ENCODE results near the gene CR1L.
"Not testable (repeated sequence)": the region's sequence is repeated elsewhere in the genome, so short reads cannot be mapped to it uniquely, and the experiment has no call there.

The CR1L gene

DNA sequence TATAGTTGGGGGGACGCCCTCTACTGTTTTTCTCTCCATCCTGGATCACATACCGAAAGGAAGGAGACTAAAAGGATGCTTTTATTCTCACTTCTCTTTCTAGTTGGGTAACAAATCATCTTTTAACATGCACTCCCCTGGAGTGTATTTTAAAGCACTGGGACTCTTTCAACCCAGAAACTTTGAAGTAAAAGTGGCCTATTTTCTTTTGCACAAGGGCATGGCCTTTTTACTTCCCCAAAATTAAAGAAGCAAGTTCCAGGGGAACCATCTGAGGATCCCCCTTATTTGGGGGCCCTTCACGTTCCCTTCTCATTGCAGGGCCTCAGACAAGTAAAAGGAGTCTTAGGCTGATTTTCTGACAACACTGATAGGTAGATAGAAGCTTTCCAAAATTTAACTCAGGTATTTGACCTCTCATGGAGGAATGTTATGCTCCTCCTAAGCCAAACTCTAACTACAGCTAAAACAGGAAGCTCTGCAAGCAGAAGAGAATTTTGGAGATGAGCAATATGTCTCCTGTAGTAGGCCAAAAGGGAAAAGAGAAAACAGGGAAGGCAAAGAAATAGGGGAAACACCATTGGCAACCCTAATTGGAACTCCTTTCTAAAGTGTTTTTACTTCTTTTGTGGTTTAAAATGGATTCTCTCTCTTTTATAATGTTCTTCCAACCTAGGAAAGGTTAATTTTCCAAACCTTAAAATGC is 98.1 kb downstream of the CR1L start:
- Mint-ChIP-seq H3K4me3 (no peak overlapping the region), H3K27me3 (no peaks in the 10 kb centered on the region), H3K27ac (no peak overlapping the region), H3K36me3 (no peaks in the 10 kb centered on the region), H3K9me3 (ENCODE audit: low read depth) (no peaks in the 10 kb centered on the region), H3K4me1 (ENCODE audit: low read depth) (peaks cover 11% of the 10 kb centered on the region)

- Mint-ChIP-seq H3K27ac (no peak overlapping the region), H3K36me3 (no peaks in the 10 kb centered on the region), H3K27me3 (no peaks in the 10 kb centered on the region), H3K4me1 (ENCODE audit: low read depth) (peaks cover 12% of the 10 kb centered on the region), H3K9me3 (ENCODE audit: low read depth) (no peaks in the 10 kb centered on the region), H3K4me3 (no peak overlapping the region)
Observed at GRCh38 chr1:207744000-207744534, 99.1 kb downstream of the CR1L start.

DNA sequence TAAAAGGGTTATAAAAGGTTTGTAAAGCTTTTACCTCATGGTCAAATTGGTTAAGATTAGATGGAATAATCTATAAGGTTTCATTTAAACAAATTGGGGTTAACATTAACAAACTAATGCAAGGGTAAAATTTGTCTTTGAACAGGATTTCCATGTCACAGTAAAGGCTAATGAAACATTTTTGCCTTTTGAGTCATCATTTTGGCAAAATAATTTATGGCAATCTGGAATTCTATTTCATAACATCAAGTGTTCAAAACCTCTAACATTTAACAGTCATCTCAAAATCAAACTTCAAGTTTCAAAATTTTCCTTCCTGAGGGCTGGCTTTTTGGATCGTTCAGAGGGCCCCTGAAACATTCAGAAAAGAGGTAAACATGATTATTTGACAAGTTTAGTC is 100.4 kb downstream of the CR1L start:
- no peak overlapping the region for H3K4me3 Mint-ChIP-seq
- H3K27ac Mint-ChIP-seq: no peak overlapping the region
- no peaks in the 10 kb centered on the region for H3K9me3 Mint-ChIP-seq (ENCODE audit: low read depth)
- no peaks in the 10 kb centered on the region for H3K36me3 Mint-ChIP-seq
- peaks cover 21% of the 10 kb centered on the region for H3K4me1 Mint-ChIP-seq (ENCODE audit: low read depth)
- H3K27me3 Mint-ChIP-seq: no peaks in the 10 kb centered on the region

DNA sequence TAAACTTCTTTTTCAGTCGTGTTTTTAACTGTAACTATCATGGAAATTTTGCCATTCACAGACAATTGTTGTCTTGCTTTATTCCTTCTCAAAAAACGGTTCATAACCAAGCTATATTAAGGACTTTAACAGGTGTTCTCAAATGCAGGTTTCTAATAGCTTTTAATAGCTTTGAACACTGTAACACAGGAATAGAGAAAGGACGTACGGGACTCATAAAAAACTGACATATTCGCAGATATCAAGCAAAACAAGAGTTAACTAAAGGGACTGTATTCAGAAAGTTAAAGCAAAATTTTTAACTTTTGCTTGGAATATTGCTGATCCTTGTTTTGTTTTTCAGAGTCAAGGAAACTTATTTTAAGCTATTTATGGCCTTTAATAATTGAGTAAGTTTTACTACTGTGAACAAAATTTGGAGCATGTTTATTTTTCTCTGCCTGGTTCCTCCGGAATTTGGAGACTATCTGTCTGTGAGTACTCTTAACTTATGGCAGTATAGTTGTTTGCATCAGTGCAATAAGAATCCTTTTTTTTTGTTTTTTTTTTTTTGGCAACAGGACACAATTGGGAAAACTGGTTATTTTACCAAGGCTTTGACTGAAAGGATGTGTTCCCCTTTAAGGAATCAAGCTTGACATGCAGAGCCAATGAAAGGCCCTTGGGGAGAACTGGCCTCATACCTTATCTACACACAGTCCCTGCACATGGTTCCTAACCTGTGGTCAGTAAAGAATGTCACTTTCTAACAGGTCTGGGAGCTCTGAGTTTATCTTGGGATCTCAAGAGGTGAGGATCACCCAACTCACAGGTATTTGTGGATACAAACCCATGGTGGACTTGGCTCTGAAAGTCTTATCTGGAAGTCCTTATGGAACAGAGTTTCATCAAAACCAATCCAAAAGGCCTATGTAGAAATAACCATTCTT is 101.2 kb downstream of the CR1L start:
- H3K36me3 Mint-ChIP-seq: no peaks in the 10 kb centered on the region
- H3K27ac Mint-ChIP-seq: no peak overlapping the region

GRCh38 chr1:207747627-207748492 is 102.9 kb downstream of the CR1L start:
- no peaks in the 10 kb centered on the region for H3K36me3 Mint-ChIP-seq
- H3K4me3 Mint-ChIP-seq: no peak overlapping the region
- H3K4me1 Mint-ChIP-seq (ENCODE audit: low read depth): peaks cover 38% of the 10 kb centered on the region
- H3K9me3 Mint-ChIP-seq (ENCODE audit: low read depth): no peaks in the 10 kb centered on the region
- no peak overlapping the region for H3K27ac Mint-ChIP-seq
- no peaks in the 10 kb centered on the region for H3K27me3 Mint-ChIP-seq

More for the DNA sequence above, 101.2 kb downstream of the CR1L start:
- peaks cover 28% of the 10 kb centered on the region for H3K4me1 Mint-ChIP-seq (ENCODE audit: low read depth)
- H3K27me3 Mint-ChIP-seq: no peaks in the 10 kb centered on the region
- H3K4me3 Mint-ChIP-seq: no peak overlapping the region
- H3K9me3 Mint-ChIP-seq (ENCODE audit: low read depth): no peaks in the 10 kb centered on the region

- Mint-ChIP-seq H3K4me3 (peak overlapping the region; percentile 52), H3K27me3 (no peaks in the 10 kb centered on the region), H3K27ac (peak overlapping the region; percentile 80), H3K36me3 (no peaks in the 10 kb centered on the region), H3K4me1 (ENCODE audit: low read depth) (peaks cover 46% of the 10 kb centered on the region), H3K9me3 (ENCODE audit: low read depth) (no peaks in the 10 kb centered on the region)
Observed at GRCh38 chr1:207748737-207749528, 104.0 kb downstream of the CR1L start.

GRCh38 chr1:207750631-207751305 is 105.8 kb downstream of the CR1L start:
- Mint-ChIP-seq H3K27me3 (no peaks in the 10 kb centered on the region), H3K4me1 (ENCODE audit: low read depth) (peaks cover 64% of the 10 kb centered on the region), H3K4me3 (peak overlapping the region; percentile 99)

GRCh38 chr1:207751463-207751789 is 106.5 kb downstream of the CR1L start:
- H3K36me3 Mint-ChIP-seq; H3K27me3 Mint-ChIP-seq; H3K9me3 Mint-ChIP-seq (ENCODE audit: low read depth): not testable (repeated sequence)
- peak overlapping the region; percentile 96 for H3K27ac Mint-ChIP-seq
- H3K4me3 Mint-ChIP-seq: peak overlapping the region; percentile 99
- peaks cover 71% of the 10 kb centered on the region for H3K4me1 Mint-ChIP-seq (ENCODE audit: low read depth)

More at GRCh38 chr1:207750631-207751305, 105.8 kb downstream of the CR1L start:
- H3K27ac Mint-ChIP-seq: peak overlapping the region; percentile 96
- no peaks in the 10 kb centered on the region for H3K36me3 Mint-ChIP-seq
- H3K9me3 Mint-ChIP-seq (ENCODE audit: low read depth): no peaks in the 10 kb centered on the region

DNA sequence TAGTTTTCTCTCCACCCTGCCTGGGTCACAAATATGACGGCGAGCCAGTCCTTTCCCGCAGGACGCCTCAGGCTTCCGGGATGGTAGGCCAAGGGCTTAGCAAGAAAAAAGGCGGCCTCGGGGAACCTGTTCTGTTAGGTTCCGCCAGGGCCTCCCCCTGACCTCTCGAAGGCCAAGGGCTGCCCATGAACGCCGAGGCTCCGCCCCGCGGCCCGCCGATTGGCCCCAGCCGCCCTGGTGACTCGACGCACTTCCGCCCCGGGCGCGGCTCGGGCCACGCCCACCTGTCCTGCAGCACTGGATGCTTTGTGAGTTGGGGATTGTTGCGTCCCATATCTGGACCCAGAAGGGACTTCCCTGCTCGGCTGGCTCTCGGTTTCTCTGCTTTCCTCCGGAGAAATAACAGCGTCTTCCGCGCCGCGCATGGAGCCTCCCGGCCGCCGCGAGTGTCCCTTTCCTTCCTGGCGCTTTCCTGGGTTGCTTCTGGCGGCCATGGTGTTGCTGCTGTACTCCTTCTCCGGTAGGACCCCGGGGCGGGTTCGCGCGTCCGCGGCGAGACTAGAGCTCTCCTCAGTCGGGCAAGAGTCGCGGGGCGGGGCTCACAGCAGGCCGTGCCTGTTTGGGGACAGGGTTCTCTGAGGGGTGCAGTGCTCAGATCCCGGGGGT is 107.0 kb downstream of the CR1L start, which contains the start of gene CD46:
Gene CD46 (plus strand): TSS at position 265 of the 666 bp plus-strand sequence. CDS start 159 bp downstream, at position 424.
- Mint-ChIP-seq H3K27me3 (no peaks in the 10 kb centered on the region), H3K9me3 (ENCODE audit: low read depth) (no peaks in the 10 kb centered on the region), H3K27ac (peak within 1 kb of the TSS; percentile 96), H3K4me1 (ENCODE audit: low read depth) (peaks cover 76% of the 10 kb centered on the region), H3K4me3 (peak within 1 kb of the TSS; percentile 99), H3K36me3 (no peaks in the 10 kb centered on the region)

- H3K4me1 Mint-ChIP-seq (ENCODE audit: low read depth): peaks cover 78% of the 10 kb centered on the region
- H3K36me3 Mint-ChIP-seq: no peaks in the 10 kb centered on the region
- H3K27me3 Mint-ChIP-seq: no peaks in the 10 kb centered on the region
- H3K27ac Mint-ChIP-seq: peak overlapping the region; percentile 96
- H3K4me3 Mint-ChIP-seq: peak overlapping the region; percentile 99
- H3K9me3 Mint-ChIP-seq (ENCODE audit: low read depth): no peaks in the 10 kb centered on the region
Observed at GRCh38 chr1:207752456-207752998, 107.6 kb downstream of the CR1L start.

GRCh38 chr1:207753611-207754010 is 108.7 kb downstream of the CR1L start:
- peaks cover 74% of the 10 kb centered on the region for H3K4me1 Mint-ChIP-seq (ENCODE audit: low read depth)
- H3K9me3 Mint-ChIP-seq (ENCODE audit: low read depth): no peaks in the 10 kb centered on the region
- H3K4me3 Mint-ChIP-seq: peak overlapping the region; percentile 99
- H3K27me3 Mint-ChIP-seq: no peaks in the 10 kb centered on the region
- peak overlapping the region; percentile 30 for H3K27ac Mint-ChIP-seq
- no peaks in the 10 kb centered on the region for H3K36me3 Mint-ChIP-seq

DNA sequence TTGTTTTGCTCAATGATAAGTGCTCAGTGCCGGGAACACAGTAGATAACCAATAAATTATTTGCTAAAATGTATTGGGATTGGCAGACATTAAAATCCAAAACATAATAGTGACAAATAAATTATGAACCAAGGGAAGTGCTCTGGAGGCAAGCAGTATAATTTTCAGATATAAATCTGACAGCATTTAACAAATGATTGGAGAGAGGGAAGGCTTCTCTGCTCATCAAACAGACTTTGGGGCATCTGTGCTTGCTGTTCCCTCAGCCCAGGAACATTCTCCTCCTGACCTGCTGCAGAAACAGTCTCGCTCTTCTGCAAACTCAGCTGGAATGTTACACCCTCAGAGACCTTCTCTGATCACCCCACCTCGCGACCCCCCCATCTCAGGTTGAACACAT is 109.1 kb downstream of the CR1L start:
- Mint-ChIP-seq H3K27ac (peak overlapping the region; percentile 30), H3K4me3 (peak overlapping the region; percentile 99), H3K9me3 (ENCODE audit: low read depth) (no peaks in the 10 kb centered on the region), H3K27me3 (no peaks in the 10 kb centered on the region), H3K36me3 (no peaks in the 10 kb centered on the region), H3K4me1 (ENCODE audit: low read depth) (peaks cover 70% of the 10 kb centered on the region)
